Transverse colon (tissue), 4 donors: ENCODE data around the gene LRP8. TPM values are rescaled to one million over a fixed set of nuclear protein-coding genes. Genes with fewer than 3 reads are reported as not detected.

Source experiments
- DNase-seq: peaks from one replicate; pipeline ENCODE4 v3.0.0-alpha.2; 2019
- H3K27ac ChIP-seq, 4 donors: fragments of 200-600 bp; sonication (generic); 2 replicates each; pipeline ENCODE4 v1.5.1; 2016 to 2018; ENCODE audit warnings: inconsistent platforms in 4 of 4
- H3K27me3 ChIP-seq: fragments of 200-600 bp; sonication (generic); 2 replicates; pipeline ENCODE4 v1.5.1; 2017; ENCODE audit warnings: inconsistent platforms
- H3K36me3 ChIP-seq, 4 donors: fragments of 200-600 bp; sonication (generic); 2 replicates each; pipeline ENCODE4 v1.5.1; 2017 to 2019; ENCODE audit warnings: inconsistent platforms in 4 of 4
- H3K4me1 ChIP-seq, 4 donors: fragments of 200-600 bp; sonication (generic); 2 replicates each; pipeline ENCODE4 v1.5.1; 2017 to 2020; ENCODE audit warnings: inconsistent platforms in 4 of 4
- H3K4me3 ChIP-seq, 4 donors: fragments of 200-600 bp; sonication (generic); 1 replicate in 1 of 4; 2 replicates in 3 of 4; pipeline versions ENCODE4 v1.5.1 to v1.6.1; 2017 to 2019; ENCODE audit warnings: inconsistent platforms in 4 of 4
- H3K9me3 ChIP-seq, 2 donors: fragments of 200-600 bp; sonication (generic); 2 replicates each; pipeline ENCODE4 v1.5.1; 2017 to 2019; ENCODE audit warnings: inconsistent platforms in 2 of 2
- CTCF ChIP-seq, 5 experiments: fragments of 200-600 bp in 3 of 5; fragments of 450-650 bp in 2 of 5; sonication (generic) in 3 of 5; IDR thresholded peaks; 1 replicate in 2 of 5; 2 replicates in 3 of 5; pipeline ENCODE4 v1.5.1; 2016 to 2017; ENCODE audit warnings: antibody characterized with exemption in 5 of 5, inconsistent platforms in 3 of 5, mild to moderate bottlenecking in 2 of 5, moderate library complexity in 1 of 5
- EP300 ChIP-seq: sonication (generic); formaldehyde crosslinking; IDR thresholded peaks from one replicate; pipeline ENCODE4 v1.6.1; 2017; ENCODE audit warnings: antibody characterized with exemption, low read depth
- POLR2A ChIP-seq: fragments of 450-650 bp; IDR thresholded peaks from one replicate; pipeline ENCODE4 v1.6.1; 2016; ENCODE audit warnings: antibody characterized with exemption, mild to moderate bottlenecking, moderate library complexity
- POLR2AphosphoS5 ChIP-seq, 3 donors: sonication (generic); formaldehyde crosslinking; IDR thresholded peaks; one replicate each; pipeline ENCODE4 v1.6.1; 2016; ENCODE audit warnings: antibody characterized with exemption in 3 of 3
- WGBS, 2 donors: methylation state at CpG; one replicate each; pipeline ENCODE4 v1.1.5; 2018; ENCODE audit warnings: low coverage in 1 of 2; 5-methylcytosine and 5-hydroxymethylcytosine counted together
- in situ Hi-C, 4 donors: fragments of 200-750 bp; cut with MboI; loops; one replicate each; pipeline versions ENCODE4 v1.15.0 to v1.15.1; 2017; ENCODE audit warnings: low sequenced_read_pairs in 3 of 4, low pct_ligation_motif_present in 1 of 4, low pct_unique_long_range_greater_than_20kb in 1 of 4
- intact Hi-C: fragments of 100-400 bp; cut with DNase I; formaldehyde crosslinking; loops from one replicate; pipeline ENCODE4 v1.15.1; 2023; ENCODE audit warnings: low total_unique reads
- total RNA-seq, 4 donors: library from RNA; depleted of rRNA; stranded (reverse); fragments of >200 nt; gene quantifications; one replicate each; pipeline ENCODE4 v1.1.0, GENCODE V29; 2016

LRP8 gene
- total RNA-seq, 4 donors from 2014 or later, result 0.37 to 10.7 (median 1.4) TPM

DNA sequence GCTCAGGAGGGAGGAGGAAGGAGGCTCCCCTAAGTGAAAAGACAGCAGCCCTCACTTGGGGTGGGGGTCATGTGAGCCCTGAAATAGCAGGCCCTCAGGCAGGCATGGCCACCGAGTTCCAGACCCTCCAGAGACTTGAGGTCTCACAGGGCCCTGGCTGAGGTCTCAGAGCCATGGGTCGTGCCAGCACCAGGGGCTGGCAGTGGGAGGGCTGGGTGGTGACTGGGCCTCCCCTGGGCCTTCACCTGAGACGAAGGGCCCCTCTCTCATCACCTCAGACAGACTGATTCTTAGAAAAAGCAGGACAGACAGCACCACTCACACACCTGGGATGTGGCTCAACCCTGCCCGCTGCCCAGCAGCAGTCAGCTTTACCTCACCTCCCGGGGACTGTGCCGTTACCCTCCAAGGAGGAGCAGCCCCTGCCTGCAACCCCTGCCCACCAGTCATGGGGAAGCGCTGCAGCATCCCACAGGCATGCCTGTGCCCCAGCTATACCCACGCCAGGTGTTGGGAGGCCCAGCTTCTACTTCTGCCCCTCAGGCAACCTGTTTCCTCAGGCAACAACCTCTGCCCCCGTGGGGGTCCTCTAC lies 42.6 kb upstream of the LRP8 start:
- no peak for DNase-seq
- H3K4me1 ChIP-seq, result peaks cover 0 to 4% (median 1%) of the 10 kb centered on the region in 4 donors
- no peaks in the 10 kb centered on the region for H3K27me3 ChIP-seq
- WGBS, 2 donors, result 85% methylated on average over 9 of the region's 9 CpGs; no CpG with 5 or more reads in 1 of the 2 donors
- TF ChIP-seq POLR2AphosphoS5 (IDR thresholded peaks at IDR 0.05), result no peak
- TF ChIP-seq CTCF (IDR thresholded peaks at IDR 0.05), result no peak
- TF ChIP-seq POLR2A, result no peak
- TF ChIP-seq EP300, result no peak
- intact Hi-C loops (no loop called here), in situ Hi-C loops (no loop called here)
- no peak overlapping the region for H3K27ac ChIP-seq
- no peak overlapping the region for H3K4me3 ChIP-seq
- H3K36me3 ChIP-seq, result no peaks in the 10 kb centered on the region
- no peaks in the 10 kb centered on the region for H3K9me3 ChIP-seq

DNA sequence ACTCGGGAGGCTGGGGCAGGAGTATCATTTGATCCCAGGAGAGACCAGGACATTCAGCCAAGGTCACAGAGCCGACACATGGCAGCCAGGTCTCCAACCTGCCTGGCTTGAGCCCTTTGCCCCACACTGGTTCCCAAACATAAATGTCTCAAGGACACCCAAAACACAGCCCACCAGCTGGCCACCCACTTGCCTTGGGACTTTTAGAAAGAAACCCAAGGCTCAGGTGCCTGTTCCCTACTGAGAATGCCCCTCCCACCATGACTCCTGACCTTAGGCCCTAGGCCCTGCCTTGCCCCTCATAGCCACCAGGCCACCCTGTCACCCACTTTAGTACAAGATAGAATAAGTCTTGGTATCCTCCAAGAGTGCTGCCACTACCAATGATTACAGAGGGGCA lies 41.9 kb upstream of the LRP8 start:
- intact Hi-C loops, result no loop called here
- WGBS, 2 donors, result 85% methylated on average over 2 of the region's 2 CpGs; no CpG with 5 or more reads in 1 of the 2 donors
- no peaks in the 10 kb centered on the region for H3K9me3 ChIP-seq
- H3K4me3 ChIP-seq, result no peak overlapping the region
- no peak overlapping the region for H3K27ac ChIP-seq
- no peaks in the 10 kb centered on the region for H3K36me3 ChIP-seq
- in situ Hi-C loops, result no loop called here
- H3K27me3 ChIP-seq, result no peaks in the 10 kb centered on the region
- no peak for DNase-seq
- no peak for TF ChIP-seq POLR2A
- peaks cover 0 to 4% (median 1%) of the 10 kb centered on the region in 4 donors for H3K4me1 ChIP-seq

- WGBS, 2 donors, result 93% methylated on average over 11 of the region's 11 CpGs; no CpG with 5 or more reads in 1 of the 2 donors
- DNase-seq, result no peak
- in situ Hi-C loops, result no loop called here
Measured at GRCh38 chr1:53369034-53369750, 41.3 kb upstream of the LRP8 start.

DNA sequence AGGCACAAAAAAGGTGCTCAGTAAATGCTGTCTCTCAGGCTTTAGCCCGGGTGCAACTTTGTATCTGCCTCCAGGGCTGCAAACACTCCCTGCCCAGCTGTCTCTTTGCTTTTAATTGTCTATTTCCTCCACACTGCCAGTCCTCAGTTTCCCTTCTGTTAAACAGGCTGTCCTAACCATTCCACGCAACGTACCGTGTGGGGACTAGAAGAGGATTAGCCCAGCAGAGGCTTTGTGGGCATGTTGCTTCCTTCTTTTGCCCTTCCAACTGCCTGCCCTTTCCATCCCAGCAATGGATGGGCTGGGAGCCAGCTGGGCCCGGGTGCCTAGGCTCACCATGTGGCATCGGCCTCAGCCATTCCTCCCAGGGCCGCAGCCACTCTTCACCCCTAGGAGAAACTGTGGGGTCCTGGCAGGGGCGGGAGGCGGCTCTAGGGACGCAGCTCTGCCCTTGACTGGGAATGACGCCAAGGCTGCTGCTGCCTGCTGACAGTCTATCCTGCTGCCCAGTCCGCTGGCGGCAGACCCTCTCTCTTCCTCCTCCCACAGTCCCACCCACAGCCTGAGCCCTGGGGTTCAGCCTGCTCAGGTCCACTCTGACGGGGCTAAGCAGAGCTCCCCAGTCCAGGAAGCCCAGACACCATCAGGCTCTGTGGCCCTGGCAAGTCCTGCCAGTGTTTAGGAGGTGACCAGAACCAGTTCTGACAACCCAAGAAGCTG lies 40.6 kb upstream of the LRP8 start:
- Histone ChIP-seq H3K4me3 (no peak overlapping the region), H3K27me3 (no peaks in the 10 kb centered on the region), H3K36me3 (no peaks in the 10 kb centered on the region), H3K9me3 (no peaks in the 10 kb centered on the region), H3K4me1 (peaks cover 0 to 4% (median 1%) of the 10 kb centered on the region in 4 donors), H3K27ac (no peak overlapping the region)
- DNase-seq, result no peak
- no peak for TF ChIP-seq EP300
- in situ Hi-C loops (no loop called here), intact Hi-C loops (no loop called here)
- 55 to 68% methylated on average over 3 to 14 of the region's 14 CpGs for WGBS, 2 donors

More at GRCh38 chr1:53369034-53369750, 41.3 kb upstream of the LRP8 start:
- no peak overlapping the region for H3K4me3 ChIP-seq
- intact Hi-C loops, result no loop called here
- no peaks in the 10 kb centered on the region for H3K27me3 ChIP-seq
- no peak overlapping the region for H3K27ac ChIP-seq
- no peaks in the 10 kb centered on the region for H3K9me3 ChIP-seq
- no peaks in the 10 kb centered on the region for H3K36me3 ChIP-seq
- TF ChIP-seq POLR2AphosphoS5 (IDR thresholded peaks at IDR 0.05) (no peak), POLR2A (no peak), CTCF (IDR thresholded peaks at IDR 0.05) (no peak), EP300 (no peak)
- H3K4me1 ChIP-seq, result peaks cover 0 to 4% (median 1%) of the 10 kb centered on the region in 4 donors
